K562 (cell line): ENCODE measurements around the gene SMAD3. TPM values are rescaled to one million over a fixed set of nuclear protein-coding genes. Genes with fewer than 3 reads are reported as not detected.
A peak's percentile ranks its signal among the peaks of the same experiment; 100 is the strongest.

Experiments used
- CREB3L1 ChIP-seq: fragments of 450-650 bp; IDR thresholded peaks from 2 replicates; pipeline ENCODE4 v1.6.1; 2014; ENCODE audit warnings: low read depth, mild to moderate bottlenecking, moderate library complexity, borderline replicate concordance
- DMBX1 ChIP-seq: fragments of 250-450 bp; sonication (Bioruptor Pico); IDR thresholded peaks from 2 replicates; pipeline ENCODE4 v1.8.0; 2022; ENCODE audit warnings: inconsistent platforms, mild to moderate bottlenecking, moderate library complexity, borderline replicate concordance
- NR2C1 ChIP-seq, 2 experiments: fragments of 450-650 bp; IDR thresholded peaks; 2 replicates each; pipeline ENCODE4 v1.6.1; 2017; ENCODE audit warnings: mild to moderate bottlenecking in 2 of 2, antibody characterized with exemption in 1 of 2, inconsistent platforms in 1 of 2, missing compliant biosample characterization in 1 of 2, missing genetic modification characterization in 1 of 2
- POLR2AphosphoS5 ChIP-seq: IDR thresholded peaks from 2 replicates; pipeline ENCODE4 v1.6.1; 2011; ENCODE audit warnings: mild to moderate bottlenecking, low read depth, low read length, moderate library complexity; ENCODE audit not compliant: control insufficient read depth, insufficient read depth
- PRDM10 ChIP-seq: fragments of 450-650 bp; IDR thresholded peaks from 2 replicates; pipeline ENCODE4 v1.6.1; 2018; ENCODE audit not compliant: partially characterized antibody
- RREB1 ChIP-seq: fragments of 250-450 bp; sonication (Bioruptor Pico); IDR thresholded peaks from 2 replicates; pipeline ENCODE4 v1.4.0; 2020
- SAFB ChIP-seq: fragments of 200-400 bp; formaldehyde crosslinking; IDR thresholded peaks from 2 replicates; pipeline ENCODE4 v1.6.1; 2017; ENCODE audit warnings: low read depth, low read length, borderline replicate concordance
- SUPT5H ChIP-seq: fragments of 450-650 bp; IDR thresholded peaks from 2 replicates; pipeline ENCODE4 v1.6.1; 2016
- YY1 ChIP-seq, 3 experiments: IDR thresholded peaks; 2 replicates each; pipeline ENCODE4 v1.6.1; 2011; ENCODE audit warnings: low read length in 2 of 3, mild to moderate bottlenecking in 2 of 3, moderate library complexity in 2 of 3, borderline replicate concordance in 1 of 3, control low read depth in 1 of 3, low read depth in 1 of 3; ENCODE audit not compliant: insufficient read depth in 3 of 3, insufficient replicate concordance in 2 of 3, control insufficient read depth in 1 of 3, insufficient read length in 1 of 3; ENCODE audit errors: extremely low read depth in 1 of 3
- ZNF263 ChIP-seq: sonication (generic); formaldehyde crosslinking; IDR thresholded peaks from 2 replicates; pipeline ENCODE4 v1.8.0; 2022; ENCODE audit warnings: mild to moderate bottlenecking, missing genetic modification reagents, borderline replicate concordance
- ZNF3 ChIP-seq: fragments of 250-450 bp; sonication (Bioruptor Pico); IDR thresholded peaks from 2 replicates; pipeline ENCODE4 v1.5.0; 2021; ENCODE audit warnings: mild to moderate bottlenecking, moderate library complexity
- ZNF316 ChIP-seq: fragments of 450-650 bp; IDR thresholded peaks from 2 replicates; pipeline ENCODE4 v1.6.1; 2016
- ZNF431 ChIP-seq: sonication (generic); formaldehyde crosslinking; IDR thresholded peaks from 2 replicates; pipeline ENCODE4 v1.8.0; 2022; ENCODE audit warnings: mild to moderate bottlenecking, missing genetic modification reagents
- polyA plus RNA-seq, 8 experiments: library from polyadenylated mRNA; depleted of rRNA in 4 of 8; stranded (reverse) in 5 of 8; unstranded in 3 of 8; fragments of >200 nt; fragmentation: Nextera tagmentation in 2 of 8; fragmentation: Illumina TruSeq in 1 of 8; extraction: Ambion mirVana in 2 of 8; extraction: Trizol in 1 of 8; gene quantifications; 2 replicates each; pipeline versions ENCODE4 v1.2.1 to v1.2.3, GENCODE V29; 2011 to 2014; ENCODE audit warnings: inconsistent platforms in 1 of 8, missing spikeins in 1 of 8
- total RNA-seq, 7 experiments: library from RNA; depleted of rRNA in 6 of 7; stranded (reverse); fragments of >200 nt in 6 of 7; fragmentation: Illumina TruSeq in 2 of 7; extraction: Trizol in 2 of 7; gene quantifications; 2 replicates each; pipeline versions ENCODE4 v1.2.1 to v1.2.3, GENCODE V29; 2011 to 2021; ENCODE audit warnings: low replicate concordance in 1 of 7

SMAD3 gene
- total and polyA plus RNA-seq, 9 of the 15 experiments (the other 6 are each of a cell fraction or from before 2014, with no cell fraction given): 4.3 to 39.2 (median 11.1) TPM

- TF ChIP-seq RREB1 (CRISPR knock-in tag) (no peak), YY1 (IDR thresholded peaks at IDR 0.05; ENCODE audit: borderline replicate concordance in 1 of 3, control insufficient read depth in 1 of 3, extremely low read depth in 1 of 3, insufficient read depth in 3 of 3, insufficient read length in 1 of 3, insufficient replicate concordance in 2 of 3, low read depth in 1 of 3, low read length in 2 of 3) (peak in 1 of 3 experiments; percentile 38), DMBX1 (CRISPR knock-in tag) (peak; percentile 29; the same call in 1 of the 2 replicates), SAFB (no peak), NR2C1 (IDR thresholded peaks at IDR 0.05) (peak; percentile 44; the same call in 1 of the 2 replicates), NR2C1 (tag; IDR thresholded peaks at IDR 0.05) (0 out of 2 replicates have a peak, but pooled peaks have one; percentile 48), ZNF3 (CRISPR knock-in tag) (no peak), ZNF316 (no peak), POLR2AphosphoS5 (peak; percentile 17; the same call in 1 of the 2 replicates), CREB3L1 (0 out of 2 replicates have a peak, but pooled peaks have one; percentile 40), ZNF263 (CRISPR knock-in tag) (no peak), ZNF431 (CRISPR knock-in tag) (peak; percentile 61; the same call in 1 of the 2 replicates), SUPT5H (0 out of 2 replicates have a peak, but pooled peaks have one; percentile 25), PRDM10 (peak; percentile 65)
Measured at GRCh38 chr15:67072442-67072841, 7.0 kb downstream of the SMAD3 start (continued).
